HG02938 (cell line): ENCODE results near the gene GABRA6.

Source experiments
- ATAC-seq: cut with Tn5 transposase; IDR thresholded peaks from one replicate; pipeline ENCODE4 v1.9.1; 2021; ENCODE audit warnings: mild to moderate bottlenecking, moderate library complexity; ENCODE audit not compliant: unreplicated experiment

GABRA6 gene

GRCh38 chr5:161751265-161751664 lies 65.7 kb downstream of the GABRA6 start:
- ATAC-seq, result no peak
